H1 (cell line): ENCODE results near the gene NTRK2. TPM values are rescaled to one million over a fixed set of nuclear protein-coding genes. Genes with fewer than 3 reads are reported as not detected.

ENCODE experiments used
- ASH2L ChIP-seq: fragments of 200-600, 300-600 bp; sonication (generic); IDR thresholded peaks from one replicate; pipeline ENCODE4 v1.7.1; 2017; ENCODE audit warnings: low read length
- BACH1 ChIP-seq: IDR thresholded peaks from 2 replicates; pipeline ENCODE4 v1.6.1; 2012; ENCODE audit warnings: low read length, improper control_type of control experiment
- GABPA ChIP-seq: IDR thresholded peaks from 2 replicates; pipeline ENCODE4 v1.6.1; 2011; ENCODE audit warnings: mild to moderate bottlenecking, low read length, moderate library complexity, borderline replicate concordance; ENCODE audit not compliant: insufficient read depth
- SIX5 ChIP-seq: IDR thresholded peaks from 2 replicates; pipeline ENCODE4 v1.6.1; 2011; ENCODE audit warnings: mild to moderate bottlenecking, low read depth, low read length
- SRF ChIP-seq: IDR thresholded peaks from 2 replicates; pipeline ENCODE4 v1.6.1; 2011; ENCODE audit warnings: mild to moderate bottlenecking, low read depth, low read length, moderate library complexity
- polyA plus RNA-seq, 7 experiments: library from polyadenylated mRNA; depleted of rRNA in 3 of 7; stranded (reverse) in 5 of 7; unstranded in 2 of 7; fragments of >200 nt in 5 of 7; fragments of 200-250 nt in 2 of 7; gene quantifications; 1 replicate in 5 of 7; 2 replicates in 1 of 7; 4 replicates in 1 of 7; pipeline versions ENCODE4 v1.2.1 to v1.2.3, GENCODE V29; 2011 to 2013; ENCODE audit warnings: missing spikeins in 2 of 7, mixed read lengths in 2 of 7
- total RNA-seq: library from RNA; stranded (reverse); fragmentation: NEBNext Ultra II Directional; extraction: Animal tissue kit (Norgen Biotek cat#: 25700); gene quantifications from 2 replicates; pipeline ENCODE4 v1.2.1, GENCODE V29; 2021
- TF ChIP-seq, protein P1 (sequence below), 3 experiments: IDR thresholded peaks; 1 replicate in 2 of 3; 2 replicates in 1 of 3; pipeline versions ENCODE4 v1.5.1 to v1.6.1; 2011; ENCODE audit warnings: low read length in 3 of 3, mild to moderate bottlenecking in 3 of 3, inconsistent platforms in 2 of 3, low read depth in 1 of 3, moderate library complexity in 1 of 3; ENCODE audit not compliant: insufficient read depth in 1 of 3; ENCODE audit errors: control extremely low read depth in 1 of 3

The NTRK2 gene
- total and polyA plus RNA-seq, 2 of the 8 experiments (the other 6 are each of a cell fraction or from before 2014, with no cell fraction given) = 0.03 to 0.04 TPM

DNA sequence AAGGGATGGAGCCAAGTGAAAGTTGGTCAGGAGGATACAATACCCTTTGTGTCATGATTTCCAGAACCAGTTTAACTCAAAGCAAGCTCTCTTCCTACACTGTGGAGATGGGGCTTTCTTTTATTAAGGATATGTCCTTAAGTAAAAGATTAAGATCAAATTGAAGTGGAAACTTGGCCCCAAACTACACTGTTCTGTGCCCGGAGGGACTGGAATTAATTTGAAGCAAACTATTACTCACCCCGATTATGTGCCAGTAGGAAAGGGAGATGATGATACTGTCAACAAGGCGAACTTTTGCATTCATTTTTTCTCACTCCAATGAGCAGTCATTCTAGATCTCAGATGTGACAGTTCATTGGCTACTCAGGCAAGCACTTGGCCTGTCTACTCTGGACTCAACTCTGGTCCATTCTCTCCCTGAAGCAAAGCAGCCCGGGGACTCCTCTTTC, 186.7 kb downstream of the NTRK2 start (continued):
- TF ChIP-seq SIX5 (no peak), SRF (no peak), ASH2L (no peak), GABPA (no peak), BACH1 (no peak)
- TF ChIP-seq, protein P1, sequence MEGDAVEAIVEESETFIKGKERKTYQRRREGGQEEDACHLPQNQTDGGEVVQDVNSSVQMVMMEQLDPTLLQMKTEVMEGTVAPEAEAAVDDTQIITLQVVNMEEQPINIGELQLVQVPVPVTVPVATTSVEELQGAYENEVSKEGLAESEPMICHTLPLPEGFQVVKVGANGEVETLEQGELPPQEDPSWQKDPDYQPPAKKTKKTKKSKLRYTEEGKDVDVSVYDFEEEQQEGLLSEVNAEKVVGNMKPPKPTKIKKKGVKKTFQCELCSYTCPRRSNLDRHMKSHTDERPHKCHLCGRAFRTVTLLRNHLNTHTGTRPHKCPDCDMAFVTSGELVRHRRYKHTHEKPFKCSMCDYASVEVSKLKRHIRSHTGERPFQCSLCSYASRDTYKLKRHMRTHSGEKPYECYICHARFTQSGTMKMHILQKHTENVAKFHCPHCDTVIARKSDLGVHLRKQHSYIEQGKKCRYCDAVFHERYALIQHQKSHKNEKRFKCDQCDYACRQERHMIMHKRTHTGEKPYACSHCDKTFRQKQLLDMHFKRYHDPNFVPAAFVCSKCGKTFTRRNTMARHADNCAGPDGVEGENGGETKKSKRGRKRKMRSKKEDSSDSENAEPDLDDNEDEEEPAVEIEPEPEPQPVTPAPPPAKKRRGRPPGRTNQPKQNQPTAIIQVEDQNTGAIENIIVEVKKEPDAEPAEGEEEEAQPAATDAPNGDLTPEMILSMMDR (IDR thresholded peaks at IDR 0.05; ENCODE audit: control extremely low read depth in 1 of 3, insufficient read depth in 1 of 3, low read depth in 1 of 3, low read length in 3 of 3) = no peak
